ENCODE data around the gene ARL15.

The ARL15 gene

GRCh38 chr5:54195701-54196100 is 114.7 kb downstream of the ARL15 start:
- DNase-seq = no peak

GRCh38 chr5:54194318-54194717 is 116.1 kb downstream of the ARL15 start:
- no peak for DNase-seq

- no peak for DNase-seq
These were observed 122.7 kb downstream of the ARL15 start for GRCh38 chr5:54187694-54188093.

GRCh38 chr5:54186912-54187445 is 123.4 kb downstream of the ARL15 start:
- no peak for DNase-seq

GRCh38 chr5:54186108-54186507 is 124.3 kb downstream of the ARL15 start:
- no peak for DNase-seq

- no peak for DNase-seq
These were observed 125.6 kb downstream of the ARL15 start for GRCh38 chr5:54184806-54185205.

- DNase-seq = no peak
These were observed 129.7 kb downstream of the ARL15 start for GRCh38 chr5:54180630-54181031.

GRCh38 chr5:54178991-54179390 is 131.4 kb downstream of the ARL15 start:
- no peak for DNase-seq

GRCh38 chr5:54178207-54178606 is 132.2 kb downstream of the ARL15 start:
- DNase-seq = no peak

GRCh38 chr5:54177058-54177457 is 133.3 kb downstream of the ARL15 start:
- DNase-seq = no peak

- no peak for DNase-seq
These were observed 134.1 kb downstream of the ARL15 start for GRCh38 chr5:54176066-54176830.

- DNase-seq = no peak
These were observed 137.1 kb downstream of the ARL15 start for GRCh38 chr5:54173251-54173650.

GRCh38 chr5:54171645-54172384 is 138.6 kb downstream of the ARL15 start:
- DNase-seq = peak in 1 of 2 donors; percentile 2

- DNase-seq = no peak
These were observed 144.7 kb downstream of the ARL15 start for GRCh38 chr5:54165687-54166086.

- no peak for DNase-seq
These were observed 148.2 kb downstream of the ARL15 start for GRCh38 chr5:54162184-54162583.

GRCh38 chr5:54160329-54160728 is 150.0 kb downstream of the ARL15 start:
- no peak for DNase-seq

GRCh38 chr5:54159893-54160195 is 150.5 kb downstream of the ARL15 start:
- DNase-seq = no peak

GRCh38 chr5:54159153-54159892 is 151.1 kb downstream of the ARL15 start:
- DNase-seq = peak in 1 of 2 donors; percentile 12

GRCh38 chr5:54156577-54156976 is 153.8 kb downstream of the ARL15 start:
- DNase-seq = no peak

- no peak for DNase-seq
These were observed 159.5 kb downstream of the ARL15 start for GRCh38 chr5:54150841-54151240.

GRCh38 chr5:54148858-54149257 is 161.5 kb downstream of the ARL15 start:
- no peak for DNase-seq

- no peak for DNase-seq
These were observed 162.1 kb downstream of the ARL15 start for GRCh38 chr5:54148067-54148845.

- no peak for DNase-seq
These were observed 163.5 kb downstream of the ARL15 start for GRCh38 chr5:54146916-54147315.

Data from CD4-positive, alpha-beta T cell treated with Interferon alpha-2 for 1 hour (primary cell).